ENCODE measurements around the gene MTA1.

Gene MTA1

DNA sequence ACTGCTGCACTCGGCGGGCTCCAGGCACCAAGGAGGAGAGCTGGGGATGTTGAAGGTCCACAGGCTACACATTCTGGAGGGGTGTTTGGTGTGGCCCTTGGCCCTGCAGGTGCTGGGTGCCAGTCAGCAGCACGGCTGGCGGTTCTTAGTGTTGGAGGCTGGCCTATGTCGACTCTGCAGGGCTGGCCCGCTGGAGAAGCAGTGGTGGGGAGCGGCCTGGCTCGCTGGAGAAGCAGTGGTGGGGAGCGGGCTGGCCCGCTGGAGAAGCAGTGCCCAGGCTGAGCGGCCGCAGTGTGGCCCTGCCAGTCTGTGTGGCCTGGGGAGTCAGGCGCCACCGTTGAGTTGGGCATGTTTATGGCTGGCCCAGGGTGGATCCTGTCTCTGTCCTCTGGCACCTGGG lies 27.3 kb downstream of the MTA1 start:
- DNase-seq = no peak

DNA sequence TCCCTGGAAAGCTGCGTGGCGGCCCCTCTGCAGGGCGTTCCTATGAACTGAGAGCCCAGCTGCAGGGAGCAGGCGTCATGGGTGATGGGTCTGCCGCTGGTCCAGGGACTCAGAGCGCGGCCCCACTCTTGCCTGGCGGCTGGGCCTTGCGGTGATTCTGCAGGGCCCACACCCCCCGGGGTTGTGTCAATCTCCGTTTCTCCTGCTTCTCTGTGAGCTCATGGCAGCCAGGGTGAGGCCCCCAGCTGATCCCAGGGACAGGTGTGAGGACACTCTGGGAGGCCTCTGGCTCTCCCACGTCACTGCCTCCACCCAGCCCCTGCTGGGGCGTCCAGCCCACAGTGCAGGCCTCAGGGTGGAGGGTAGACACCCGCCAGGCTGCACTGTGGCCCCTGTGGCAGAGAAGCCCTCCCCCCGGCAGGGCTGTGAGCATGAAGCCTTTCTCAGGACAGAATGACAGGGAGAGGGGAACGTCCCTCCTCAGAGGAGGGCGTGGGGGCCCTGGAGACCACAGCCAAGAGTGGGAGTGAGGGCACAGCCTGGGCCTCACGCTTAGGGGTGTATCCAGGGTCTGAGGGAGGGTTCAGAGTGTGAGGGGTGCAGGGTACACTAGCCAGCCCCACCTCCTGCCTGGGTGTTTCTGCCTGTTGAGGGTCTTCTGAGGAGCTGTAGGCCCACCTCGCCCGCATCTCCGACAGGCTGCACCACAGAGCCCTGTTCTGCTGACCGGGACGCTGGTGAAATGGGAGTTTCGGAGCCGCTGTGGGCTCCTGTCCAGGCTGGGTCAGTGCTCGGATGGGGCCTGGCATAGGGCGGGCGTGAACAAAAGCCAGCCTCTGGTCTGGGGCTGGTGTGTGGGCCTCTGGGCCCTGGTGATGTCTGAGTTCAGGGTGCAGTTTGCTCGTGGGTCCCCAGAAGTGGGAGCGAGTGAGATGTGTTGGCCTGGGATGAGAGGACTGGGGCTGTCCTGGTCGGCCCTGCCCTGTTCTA lies 28.3 kb downstream of the MTA1 start:
- DNase-seq = no peak

GRCh38 chr14:105448706-105449111 lies 29.1 kb downstream of the MTA1 start:
- DNase-seq = peak; percentile 65

GRCh38 chr14:105449276-105450122 lies 29.9 kb downstream of the MTA1 start:
- DNase-seq = no peak

DNA sequence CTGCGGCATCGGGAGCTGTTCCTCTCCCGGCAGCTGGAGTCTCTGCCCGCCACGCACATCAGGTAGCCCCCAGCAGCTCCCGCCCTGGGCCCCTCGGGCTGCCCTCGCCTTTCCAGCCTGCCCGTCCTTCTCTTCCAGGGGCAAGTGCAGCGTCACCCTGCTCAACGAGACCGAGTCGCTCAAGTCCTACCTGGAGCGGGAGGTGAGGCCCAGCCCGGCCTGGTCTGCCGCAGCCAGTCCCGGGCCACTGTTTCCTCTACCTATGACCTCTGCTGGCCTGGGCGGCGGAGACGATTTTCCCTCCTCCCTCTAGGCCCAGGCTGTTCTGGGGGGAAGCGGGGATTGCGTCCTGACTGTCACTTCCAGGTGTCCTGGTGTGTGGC lies 30.5 kb downstream of the MTA1 start:
- no peak for DNase-seq

DNA sequence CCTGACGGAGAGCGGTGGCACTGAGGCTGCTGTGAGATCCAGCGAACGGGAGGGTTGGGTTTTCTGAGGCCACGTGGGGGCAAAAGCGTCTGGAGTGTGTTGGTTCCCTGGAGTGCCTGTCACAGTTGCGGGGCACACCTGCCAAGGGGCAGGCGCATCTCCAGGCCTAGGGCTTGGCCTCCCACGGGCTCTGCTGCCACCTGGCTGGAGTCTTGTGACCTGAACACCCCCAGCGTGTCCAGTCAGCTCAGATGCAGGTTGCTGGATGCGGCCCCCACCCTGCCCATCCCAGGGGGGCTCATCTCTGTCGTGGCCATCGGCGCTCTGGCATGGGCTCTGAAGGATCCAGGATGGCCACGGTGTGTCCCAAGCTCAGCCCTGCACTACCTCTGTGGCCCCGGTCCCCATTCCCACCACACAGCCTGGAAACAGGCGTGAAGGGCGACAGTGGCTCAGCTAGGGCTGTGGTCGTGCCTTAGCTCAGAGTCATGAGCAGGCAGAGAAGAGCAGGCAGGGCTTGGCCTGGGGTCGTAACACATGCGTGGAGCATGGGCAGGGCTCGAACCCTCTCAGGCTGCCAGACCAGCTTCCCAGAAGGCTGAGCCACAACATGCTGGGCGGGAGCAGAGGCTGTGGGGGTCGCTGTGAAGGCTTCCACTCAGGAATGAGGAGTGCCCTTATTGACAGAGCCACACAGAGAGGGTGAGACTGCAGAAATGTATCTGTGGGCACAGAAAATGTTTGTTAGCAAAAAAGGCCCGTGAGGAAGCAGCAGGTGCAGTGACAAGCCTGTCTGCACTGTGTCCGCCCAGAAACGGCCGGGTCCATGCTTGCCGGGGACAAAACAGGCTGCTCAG lies 31.5 kb downstream of the MTA1 start:
- no peak for DNase-seq

- DNase-seq = no peak
These were observed 33.3 kb downstream of the MTA1 start for GRCh38 chr14:105452963-105453362.

DNA sequence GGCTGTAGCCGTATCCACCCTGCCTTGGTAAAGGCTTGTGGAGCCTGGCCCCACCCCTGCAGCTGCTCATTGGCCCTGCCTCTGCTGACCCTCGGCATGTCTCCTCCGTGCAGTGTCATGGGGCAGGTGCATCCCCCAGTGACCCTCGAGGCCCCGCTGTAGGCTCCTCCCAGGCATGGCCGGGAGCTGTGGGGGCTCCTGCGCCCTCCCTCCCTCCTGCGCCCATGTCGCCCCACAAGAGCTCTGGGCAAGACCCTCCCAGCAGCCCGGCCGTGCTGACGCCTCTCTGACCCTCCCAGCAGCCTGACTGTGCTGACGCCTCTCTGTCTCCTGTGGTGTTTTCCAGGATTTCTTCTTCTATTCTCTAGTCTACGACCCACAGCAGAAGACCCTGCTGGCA lies 34.2 kb downstream of the MTA1 start:
- DNase-seq = no peak

DNA sequence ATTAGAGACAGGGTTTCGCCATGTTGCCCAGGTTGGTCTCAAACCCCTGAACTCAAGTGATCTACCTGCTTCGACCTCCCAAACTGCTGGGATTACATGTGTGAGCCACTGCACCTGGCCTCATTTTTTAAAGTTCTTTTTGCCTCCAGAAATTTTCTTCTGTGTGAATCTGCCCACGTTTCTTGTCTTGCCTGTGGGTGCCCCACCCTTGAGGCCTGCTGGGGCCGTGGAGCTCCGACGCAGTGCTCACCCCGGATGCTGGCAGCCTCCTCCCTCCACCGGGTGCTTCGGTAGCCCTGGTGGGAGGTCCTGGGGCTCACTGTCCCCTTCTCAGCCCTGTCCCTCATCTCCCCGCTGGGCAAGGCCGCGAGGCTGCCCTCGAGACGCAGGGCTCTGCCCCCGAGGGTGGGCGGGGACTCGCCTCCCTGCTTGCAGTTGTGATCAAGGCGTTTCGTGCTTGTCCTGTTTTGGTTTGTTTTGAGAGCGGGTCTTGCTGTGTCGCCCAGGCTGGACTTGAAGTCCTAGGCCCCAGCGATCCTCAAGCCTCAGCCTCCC lies 35.5 kb downstream of the MTA1 start:
- DNase-seq = no peak

DNA sequence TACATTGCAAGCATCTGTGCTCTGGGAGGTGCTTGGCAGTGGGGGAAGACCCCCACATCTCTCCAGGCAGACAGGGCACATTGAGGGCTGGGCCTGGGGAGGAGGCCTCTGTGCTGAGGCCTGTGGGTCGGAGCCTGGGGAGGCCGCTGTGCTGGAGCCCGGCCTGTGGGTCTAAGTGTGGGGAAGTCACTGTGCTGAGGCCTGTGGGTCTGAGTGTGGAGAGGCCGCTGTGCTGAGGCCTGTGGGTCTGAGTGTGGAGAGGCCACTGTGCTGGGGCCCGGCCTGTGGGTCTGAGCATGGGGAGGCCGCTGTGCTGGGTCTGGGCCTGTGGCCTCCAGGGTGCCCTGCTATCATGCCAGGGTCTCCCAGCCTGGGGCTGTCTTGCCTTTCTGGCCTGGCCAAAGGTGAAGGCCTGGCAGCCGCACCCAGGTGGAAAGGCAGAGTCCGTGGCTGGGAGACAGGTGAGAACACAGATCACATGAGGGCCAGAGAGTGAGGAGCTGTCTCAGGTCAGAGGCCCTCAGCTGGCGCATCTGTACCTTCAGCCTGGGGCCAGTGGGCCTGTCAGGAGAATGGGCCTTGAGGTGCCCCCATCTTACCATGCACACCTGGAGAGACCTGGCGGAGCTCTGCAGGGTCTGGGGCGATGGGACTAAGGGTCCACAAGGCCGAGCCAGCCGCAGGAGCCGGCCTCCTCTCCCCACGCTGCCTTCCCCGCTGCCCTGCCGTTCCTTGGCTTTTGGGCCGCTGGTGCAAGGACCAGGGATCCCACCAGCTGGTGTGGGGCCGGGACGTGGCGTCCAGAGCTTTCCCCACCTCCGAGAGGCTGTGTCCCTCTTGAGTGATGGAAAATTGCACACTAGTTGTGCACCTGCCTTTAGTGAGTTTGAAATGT lies 36.4 kb downstream of the MTA1 start:
- no peak for DNase-seq

- DNase-seq = no peak
These were observed 37.4 kb downstream of the MTA1 start for GRCh38 chr14:105456736-105457617.

- DNase-seq = no peak
These were observed 38.4 kb downstream of the MTA1 start for GRCh38 chr14:105458010-105458409.

DNA sequence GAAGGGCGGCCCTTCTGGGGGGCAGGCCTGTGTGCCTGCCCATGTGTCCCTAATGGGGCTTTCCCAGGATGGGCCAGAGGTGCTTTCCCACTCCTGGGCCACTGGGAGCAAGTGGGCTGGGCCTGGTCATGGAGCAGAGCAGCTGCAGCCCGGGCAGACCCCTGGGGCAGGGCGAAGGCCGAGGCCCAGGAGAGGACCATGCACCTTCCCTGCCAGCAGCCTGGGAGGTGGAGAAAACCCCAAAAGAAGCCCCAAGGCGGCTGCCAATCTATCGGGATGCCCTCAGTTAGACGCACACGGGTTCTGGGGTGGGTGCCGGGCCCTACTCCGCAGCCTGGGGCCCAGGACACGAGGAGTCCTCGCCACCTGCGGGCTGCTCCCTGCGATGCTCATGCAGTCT lies 38.9 kb downstream of the MTA1 start:
- no peak for DNase-seq

- no peak for DNase-seq
These were observed 40.5 kb downstream of the MTA1 start for GRCh38 chr14:105460116-105460515.

- no peak for DNase-seq
These were observed 41.0 kb downstream of the MTA1 start for GRCh38 chr14:105460616-105461015.

GRCh38 chr14:105461903-105462302 lies 42.3 kb downstream of the MTA1 start:
- no peak for DNase-seq

DNA sequence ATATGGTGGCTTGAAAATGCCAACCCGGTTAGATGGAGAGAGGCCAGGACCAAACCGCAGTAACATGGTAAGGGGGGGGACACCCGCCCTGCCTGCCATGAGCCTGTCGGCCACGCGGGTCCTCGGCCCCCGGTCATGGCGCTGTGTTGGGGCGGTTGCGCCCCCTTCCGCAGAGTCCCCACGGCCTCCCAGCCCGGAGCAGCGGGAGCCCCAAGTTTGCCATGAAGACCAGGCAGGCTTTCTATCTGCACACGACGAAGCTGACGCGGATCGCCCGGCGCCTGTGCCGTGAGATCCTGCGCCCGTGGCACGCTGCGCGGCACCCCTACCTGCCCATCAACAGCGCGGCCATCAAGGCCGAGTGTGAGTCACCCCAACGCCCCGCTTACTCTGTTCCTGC lies 44.9 kb downstream of the MTA1 start:
- DNase-seq = no peak

DNA sequence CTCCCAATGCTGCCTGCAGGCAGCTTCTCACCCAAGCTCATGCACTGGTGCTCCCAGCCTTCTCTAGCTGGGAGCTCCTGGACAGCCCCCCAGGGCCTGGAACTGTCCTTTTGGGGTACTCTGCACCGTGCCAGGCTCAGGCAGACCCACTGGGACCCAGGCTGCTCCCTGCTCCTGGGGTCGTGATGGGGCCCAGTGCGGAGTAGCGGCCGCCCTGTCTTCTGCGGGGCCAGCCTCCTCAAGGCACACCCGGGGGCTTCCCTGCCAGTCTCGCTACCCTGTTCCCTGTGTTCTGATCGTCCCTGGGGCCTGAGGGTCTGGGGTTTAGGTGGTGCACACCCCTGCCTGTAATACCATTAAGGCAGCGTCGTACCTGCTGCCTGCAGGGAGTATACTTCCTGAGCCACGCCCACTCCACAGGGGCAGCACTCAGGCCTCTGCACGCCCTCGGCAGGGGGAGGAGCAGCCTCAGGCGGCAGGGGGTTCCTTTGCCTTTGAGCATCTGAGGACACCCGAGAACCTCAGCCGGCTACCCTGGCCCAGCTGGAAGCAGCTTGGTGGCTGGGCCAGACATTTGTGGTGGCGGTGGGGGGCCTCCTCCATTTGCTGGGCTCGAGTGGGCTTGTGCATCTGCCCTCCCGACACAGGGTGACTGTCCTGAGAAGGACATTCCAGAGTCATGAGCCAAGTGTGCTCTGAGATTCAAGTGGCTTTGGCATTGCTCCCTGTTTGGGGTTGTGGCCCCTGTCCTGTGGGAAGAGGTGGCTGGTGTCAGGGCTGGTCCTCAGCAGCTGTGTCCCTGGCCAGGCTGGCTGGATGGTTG lies 45.8 kb downstream of the MTA1 start:
- DNase-seq = no peak

GRCh38 chr14:105466531-105467248 lies 47.1 kb downstream of the MTA1 start:
- DNase-seq = no peak

Data from T-helper 9 cell (primary cell).